Measurements from ENCODE around the gene BICRAL. TPM values are rescaled to one million over a fixed set of nuclear protein-coding genes. Genes with fewer than 3 reads are reported as not detected.
"Not testable (repeated sequence)": the region's sequence is repeated elsewhere in the genome, so short reads cannot be mapped to it uniquely, and the experiment has no call there.

The BICRAL gene
- total and polyA plus RNA-seq, 10 donors: 3.4 to 27.5 (median 24.0) TPM

DNA sequence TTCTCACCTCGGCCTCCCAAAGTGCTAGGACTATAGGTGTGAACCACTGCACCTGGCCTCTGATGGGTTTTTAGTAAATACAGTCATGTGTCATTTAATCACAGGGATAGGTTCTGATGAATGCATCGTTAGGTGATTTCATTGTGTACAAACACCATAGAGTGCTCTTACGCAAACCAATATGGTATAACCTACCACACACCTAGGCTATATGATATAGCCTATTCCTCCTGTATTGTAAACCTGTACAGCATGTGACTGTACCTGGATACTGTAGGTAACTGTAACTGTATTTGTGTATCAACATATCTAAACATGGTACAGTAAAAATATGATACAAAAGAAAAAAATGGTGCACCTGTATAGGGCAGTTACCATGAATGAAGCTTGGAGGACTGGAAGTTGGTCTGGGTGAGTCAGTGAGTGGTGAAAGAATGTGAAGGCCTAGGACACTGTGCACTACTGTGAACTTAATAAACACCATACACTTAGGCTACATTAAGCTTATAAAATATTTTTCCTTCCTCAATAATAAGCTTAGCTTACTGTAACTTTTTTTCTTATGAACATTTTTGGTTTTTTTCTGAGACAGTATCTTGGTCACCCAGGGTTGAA, 10.0 kb downstream of the BICRAL start:
- Histone ChIP-seq H3K4me1 (peaks cover 14 to 59% (median 42%) of the 10 kb centered on the region in 6 donors), H3K36me3 (peaks cover 0 to 25% (median 0%) of the 10 kb centered on the region in 6 donors), H3K9me3 (no peaks in the 10 kb centered on the region), H3K4me3 (no peak overlapping the region), H3K27ac (peak overlapping the region in 3 of 8 donors; percentile 48 to 100 (median 66)), H3K27me3 (replicated peaks in 1 of 7) (no peaks in the 10 kb centered on the region)
- WGBS, 5 donors: 86 to 97% (median 89%) methylated on average over 3 of the region's 3 CpGs
- DNase-seq: no peak
- TF ChIP-seq, protein P1, sequence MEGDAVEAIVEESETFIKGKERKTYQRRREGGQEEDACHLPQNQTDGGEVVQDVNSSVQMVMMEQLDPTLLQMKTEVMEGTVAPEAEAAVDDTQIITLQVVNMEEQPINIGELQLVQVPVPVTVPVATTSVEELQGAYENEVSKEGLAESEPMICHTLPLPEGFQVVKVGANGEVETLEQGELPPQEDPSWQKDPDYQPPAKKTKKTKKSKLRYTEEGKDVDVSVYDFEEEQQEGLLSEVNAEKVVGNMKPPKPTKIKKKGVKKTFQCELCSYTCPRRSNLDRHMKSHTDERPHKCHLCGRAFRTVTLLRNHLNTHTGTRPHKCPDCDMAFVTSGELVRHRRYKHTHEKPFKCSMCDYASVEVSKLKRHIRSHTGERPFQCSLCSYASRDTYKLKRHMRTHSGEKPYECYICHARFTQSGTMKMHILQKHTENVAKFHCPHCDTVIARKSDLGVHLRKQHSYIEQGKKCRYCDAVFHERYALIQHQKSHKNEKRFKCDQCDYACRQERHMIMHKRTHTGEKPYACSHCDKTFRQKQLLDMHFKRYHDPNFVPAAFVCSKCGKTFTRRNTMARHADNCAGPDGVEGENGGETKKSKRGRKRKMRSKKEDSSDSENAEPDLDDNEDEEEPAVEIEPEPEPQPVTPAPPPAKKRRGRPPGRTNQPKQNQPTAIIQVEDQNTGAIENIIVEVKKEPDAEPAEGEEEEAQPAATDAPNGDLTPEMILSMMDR (IDR thresholded peaks at IDR 0.05 in 8 of 11, conservative IDR thresholded peaks at IDR 0.05 in 3 of 11): no peak
- TF ChIP-seq POLR2A (IDR thresholded peaks at IDR 0.05) (no peak), POLR2AphosphoS5 (IDR thresholded peaks at IDR 0.05) (no peak)
- intact Hi-C loops (cut with DNase I; ENCODE audit: low total_unique reads): no loop called here

DNA sequence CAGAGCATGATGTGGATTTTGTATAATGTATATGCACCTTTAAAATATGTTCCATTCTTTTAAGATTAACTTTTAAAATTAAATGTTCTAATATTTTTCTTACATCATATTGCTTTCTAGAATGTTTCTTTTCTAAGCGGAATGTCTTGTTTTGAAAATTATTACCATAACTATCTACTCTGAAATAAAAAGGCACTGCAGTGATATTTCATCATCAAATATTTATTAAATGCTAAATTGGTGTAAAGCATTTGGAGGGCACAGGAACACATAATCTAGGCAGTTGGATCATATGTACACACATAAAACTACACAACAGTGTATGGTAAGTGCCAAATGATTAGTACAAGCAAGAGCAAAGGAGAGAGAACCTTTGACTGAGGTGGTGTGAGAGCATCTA, 13.8 kb downstream of the BICRAL start:
- Histone ChIP-seq H3K36me3 (peaks cover 0 to 9% (median 0%) of the 10 kb centered on the region in 6 donors), H3K27me3 (replicated peaks in 1 of 7) (no peaks in the 10 kb centered on the region), H3K4me3 (no peak overlapping the region), H3K27ac (no peak overlapping the region), H3K9me3 (no peaks in the 10 kb centered on the region), H3K4me1 (peaks cover 0 to 34% (median 7%) of the 10 kb centered on the region in 6 donors)
- intact Hi-C loops (cut with DNase I; ENCODE audit: low total_unique reads): no loop called here
- 95 to 100% (median 98%) methylated on average over 1 of the region's 1 CpG for WGBS, 5 donors
- DNase-seq: no peak
- TF ChIP-seq, protein P1 (IDR thresholded peaks at IDR 0.05 in 8 of 11, conservative IDR thresholded peaks at IDR 0.05 in 3 of 11): no peak
- TF ChIP-seq POLR2A (IDR thresholded peaks at IDR 0.05) (no peak), POLR2AphosphoS5 (IDR thresholded peaks at IDR 0.05) (no peak)

DNA sequence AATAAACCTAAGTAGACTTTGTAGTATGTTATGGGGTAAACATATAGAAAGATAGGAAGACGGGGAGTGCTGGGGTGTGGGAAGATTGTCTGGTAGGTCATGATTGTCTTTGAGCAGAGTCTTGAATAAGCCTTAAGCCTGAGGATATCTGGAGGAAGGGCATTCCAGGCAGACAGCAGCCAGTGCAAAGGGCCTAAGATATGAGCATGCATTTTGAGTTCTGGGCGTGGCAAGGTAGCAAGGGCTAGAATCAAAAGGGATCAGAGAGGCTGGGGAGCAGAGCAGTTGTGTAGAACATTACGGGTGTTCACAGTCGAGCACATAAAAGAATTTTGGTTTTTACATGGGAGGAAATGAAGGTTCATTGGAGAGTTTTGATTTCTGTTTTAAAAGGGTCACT, 14.3 kb downstream of the BICRAL start:
- intact Hi-C loops (cut with DNase I; ENCODE audit: low total_unique reads): no loop called here
- Histone ChIP-seq H3K4me3 (no peak overlapping the region), H3K36me3 (peaks cover 0 to 9% (median 0%) of the 10 kb centered on the region in 6 donors), H3K9me3 (no peaks in the 10 kb centered on the region), H3K27ac (no peak overlapping the region), H3K27me3 (replicated peaks in 1 of 7) (no peaks in the 10 kb centered on the region), H3K4me1 (peaks cover 0 to 29% (median 3%) of the 10 kb centered on the region in 6 donors)
- WGBS, 5 donors: 84 to 94% (median 91%) methylated on average over 4 of the region's 4 CpGs
- no peak for DNase-seq
- TF ChIP-seq, protein P1 (IDR thresholded peaks at IDR 0.05 in 8 of 11, conservative IDR thresholded peaks at IDR 0.05 in 3 of 11): no peak
- no peak for TF ChIP-seq POLR2AphosphoS5 (IDR thresholded peaks at IDR 0.05)
- TF ChIP-seq POLR2A (IDR thresholded peaks at IDR 0.05): no peak

DNA sequence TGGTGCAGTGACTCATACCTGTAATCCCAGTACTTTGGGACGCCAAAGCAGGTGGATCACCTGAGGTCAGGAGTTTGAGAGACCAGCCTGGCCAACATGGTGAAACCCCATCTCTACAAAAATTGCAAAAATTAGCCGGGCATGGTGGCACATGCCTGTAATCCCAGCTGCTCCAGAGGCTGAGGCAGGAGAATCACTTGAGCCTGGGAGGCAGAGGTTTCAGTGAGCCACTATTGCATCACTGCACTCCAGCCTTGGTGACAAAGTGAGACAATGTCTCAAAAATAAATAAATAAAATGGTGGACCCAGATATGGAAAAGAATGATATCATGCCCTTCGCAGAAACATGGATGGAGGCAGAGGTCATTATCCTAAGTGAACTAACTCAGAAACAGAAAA, 15.8 kb downstream of the BICRAL start:
- H3K9me3 ChIP-seq; H3K4me3 ChIP-seq; H3K27ac ChIP-seq; H3K27me3 ChIP-seq (replicated peaks in 1 of 7); H3K36me3 ChIP-seq; intact Hi-C loops (cut with DNase I; ENCODE audit: low total_unique reads); DNase-seq: not testable (repeated sequence)
- 92 to 99% (median 97%) methylated on average over 3 of the region's 3 CpGs for WGBS, 5 donors
- H3K4me1 ChIP-seq: peaks cover 0 to 15% (median 0%) of the 10 kb centered on the region in 6 donors

Measured in spleen (tissue), 11 donors.